ENCODE measurements around the gene RBM28.

Gene RBM28

DNA sequence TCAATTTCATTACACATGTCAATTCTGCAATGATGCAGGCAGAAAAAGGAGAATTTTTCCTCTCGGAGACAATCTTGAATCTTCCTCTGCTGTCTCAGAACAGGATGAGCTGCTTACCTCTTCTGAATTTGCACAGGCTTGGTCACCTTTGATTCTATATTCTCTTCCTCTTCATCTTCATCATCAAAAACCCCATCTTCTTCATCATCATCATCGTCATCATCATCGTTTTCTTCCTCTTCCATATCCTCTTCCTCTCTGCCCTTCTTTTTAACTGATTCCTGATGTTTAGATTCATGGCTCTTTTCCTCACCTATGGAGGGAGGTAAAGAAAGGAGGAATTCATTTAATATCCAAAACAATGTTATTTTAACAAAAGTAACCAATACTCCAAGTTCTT, 8.0 kb downstream of the RBM28 start:
- DNase-seq (ENCODE audit: low read depth): no peak
- TF ChIP-seq POLR2A (IDR thresholded peaks at IDR 0.05; ENCODE audit: extremely low read depth, insufficient read length) (no peak), CTCF (IDR thresholded peaks at IDR 0.05; ENCODE audit: low read depth, low read length) (no peak), MYC (IDR thresholded peaks at IDR 0.05; ENCODE audit: low read depth, low read length) (no peak)
- TF ChIP-seq, protein P1, sequence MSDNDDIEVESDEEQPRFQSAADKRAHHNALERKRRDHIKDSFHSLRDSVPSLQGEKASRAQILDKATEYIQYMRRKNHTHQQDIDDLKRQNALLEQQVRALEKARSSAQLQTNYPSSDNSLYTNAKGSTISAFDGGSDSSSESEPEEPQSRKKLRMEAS (IDR thresholded peaks at IDR 0.05; ENCODE audit: low read depth, low read length): no peak
- no peak overlapping the region for H3K4me3 ChIP-seq (ENCODE audit: low read depth, low read length)

DNA sequence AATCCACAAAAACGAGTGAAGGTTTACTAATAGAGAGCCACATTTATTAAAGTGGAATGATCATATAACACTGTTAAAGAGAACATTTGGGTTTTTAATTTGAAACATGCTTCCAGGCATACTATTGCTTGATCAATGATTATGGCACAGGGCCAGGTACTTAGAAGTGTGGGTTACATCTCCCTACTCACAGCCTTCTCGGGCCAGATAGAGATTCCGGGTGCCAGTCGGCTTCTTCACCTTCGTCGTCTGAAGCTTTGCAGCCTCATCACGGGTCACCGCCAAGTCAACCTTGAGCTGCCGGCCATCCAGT, 19.4 kb downstream of the RBM28 start:
- no peak overlapping the region for H3K4me3 ChIP-seq (ENCODE audit: low read depth, low read length)
- no peak for DNase-seq (ENCODE audit: low read depth)
- TF ChIP-seq POLR2A (IDR thresholded peaks at IDR 0.05; ENCODE audit: extremely low read depth, insufficient read length) (no peak), MYC (IDR thresholded peaks at IDR 0.05; ENCODE audit: low read depth, low read length) (no peak), CTCF (IDR thresholded peaks at IDR 0.05; ENCODE audit: low read depth, low read length) (no peak)
- TF ChIP-seq, protein P1 (IDR thresholded peaks at IDR 0.05; ENCODE audit: low read depth, low read length): no peak

DNA sequence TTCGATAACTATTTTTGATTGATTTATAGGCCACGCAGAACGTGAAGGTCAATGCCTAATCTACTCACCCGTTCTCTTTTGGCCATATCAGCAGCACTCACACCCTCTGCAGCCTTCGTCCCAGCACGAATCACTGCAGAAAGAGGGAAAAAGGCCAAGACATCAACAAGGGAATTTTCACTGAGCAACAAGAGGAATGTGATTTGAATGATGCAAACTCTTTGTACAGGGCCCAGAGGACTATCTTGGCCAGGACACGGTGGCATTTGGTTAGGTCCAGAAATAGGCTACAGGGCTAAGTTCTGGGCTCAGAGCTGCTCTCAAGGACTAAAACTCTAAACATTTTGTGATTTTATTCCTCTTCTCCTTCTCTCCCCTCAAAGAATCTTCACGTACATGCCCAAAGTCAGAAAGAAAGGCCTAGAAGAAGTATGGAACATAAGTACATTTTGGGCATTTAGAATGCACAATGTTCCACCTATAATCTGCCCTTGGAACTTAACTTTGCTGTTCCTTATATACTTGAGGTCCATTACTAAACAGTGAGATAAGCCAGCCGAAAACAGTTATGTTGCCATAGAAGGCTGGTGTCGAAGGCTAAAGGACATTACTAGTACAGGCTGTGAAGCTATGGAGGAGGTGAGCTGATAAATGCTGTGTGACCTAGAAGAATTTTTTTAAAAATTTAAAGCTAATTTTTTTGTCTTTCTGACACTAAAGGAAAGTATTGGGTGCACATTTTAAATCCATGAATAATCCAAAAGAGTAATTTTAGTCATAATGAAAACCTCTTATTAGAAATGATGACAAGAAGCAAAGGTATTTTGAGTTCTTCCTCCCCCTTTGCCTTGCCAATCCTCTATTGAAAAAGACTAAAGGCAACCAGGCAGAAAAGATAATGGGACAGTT, 20.0 kb downstream of the RBM28 start:
- DNase-seq (ENCODE audit: low read depth): no peak
- TF ChIP-seq CTCF (IDR thresholded peaks at IDR 0.05; ENCODE audit: low read depth, low read length) (no peak), MYC (IDR thresholded peaks at IDR 0.05; ENCODE audit: low read depth, low read length) (no peak), POLR2A (IDR thresholded peaks at IDR 0.05; ENCODE audit: extremely low read depth, insufficient read length) (no peak)
- TF ChIP-seq, protein P1 (IDR thresholded peaks at IDR 0.05; ENCODE audit: low read depth, low read length): no peak
- H3K4me3 ChIP-seq (ENCODE audit: low read depth, low read length): no peak overlapping the region

- TF ChIP-seq MYC (IDR thresholded peaks at IDR 0.05; ENCODE audit: low read depth, low read length) (no peak), CTCF (IDR thresholded peaks at IDR 0.05; ENCODE audit: low read depth, low read length) (no peak), POLR2A (IDR thresholded peaks at IDR 0.05; ENCODE audit: extremely low read depth, insufficient read length) (no peak)
- TF ChIP-seq, protein P1 (IDR thresholded peaks at IDR 0.05; ENCODE audit: low read depth, low read length): no peak
- H3K4me3 ChIP-seq (ENCODE audit: low read depth, low read length): no peak overlapping the region
- no peak for DNase-seq (ENCODE audit: low read depth)
Measured at GRCh38 chr7:128323040-128323439, 20.7 kb downstream of the RBM28 start.

- DNase-seq (ENCODE audit: low read depth): peak; percentile 70
- no peak overlapping the region for H3K4me3 ChIP-seq (ENCODE audit: low read depth, low read length)
- TF ChIP-seq POLR2A (IDR thresholded peaks at IDR 0.05; ENCODE audit: extremely low read depth, insufficient read length): no peak
- peak; percentile 59 for TF ChIP-seq CTCF (IDR thresholded peaks at IDR 0.05; ENCODE audit: low read depth, low read length)
Measured at GRCh38 chr7:128322040-128322643, 21.6 kb downstream of the RBM28 start.

Measured in NB4 (cell line).